ENCODE data around the gene ZBTB45. TPM values are rescaled to one million over a fixed set of nuclear protein-coding genes. Genes with fewer than 3 reads are reported as not detected.
A peak's percentile ranks its signal among the peaks of the same experiment; 100 is the strongest.
"Not testable (repeated sequence)": the region's sequence is repeated elsewhere in the genome, so short reads cannot be mapped to it uniquely, and the experiment has no call there.

Gene ZBTB45
- total RNA-seq, 3 donors from 2014 or later (not counting 1 experiment from before 2014, with no cell fraction given), result 9.6 to 12.6 (median 9.8) TPM

GRCh38 chr19:58473775-58474174, 45.8 kb downstream of the ZBTB45 start:
- intact Hi-C loops (cut with micrococcal nuclease), result loop anchor here (2.0 kb wide), 1 partner anchor 33 kb away; the partner anchor contains the start of gene ZNF132
- Mint-ChIP-seq H3K9me3 (no peaks in the 10 kb centered on the region), H3K4me3 (peak overlapping the region; percentile 31), H3K27ac (peak overlapping the region; percentile 94 to 99), H3K36me3 (no peaks in the 10 kb centered on the region), H3K4me1 (peaks cover 8 to 18% of the 10 kb centered on the region in 2 donors), H3K27me3 (ENCODE audit: low read depth in 2 of 2) (no peaks in the 10 kb centered on the region)
- H3K36me3 ChIP-seq (ENCODE audit: control insufficient read depth, insufficient read depth, low read length), result peaks cover 22% of the 10 kb centered on the region
- peaks cover 21% of the 10 kb centered on the region for H3K4me1 ChIP-seq (ENCODE audit: control insufficient read depth, insufficient read depth, low read length)
- no peaks in the 10 kb centered on the region for H3K9me3 ChIP-seq (ENCODE audit: control insufficient read depth, insufficient read depth, low read length)
- no peak for DNase-seq
- H3K27ac ChIP-seq (ENCODE audit: low read length), result no peak overlapping the region
- no peak for TF ChIP-seq CTCF (IDR thresholded peaks at IDR 0.05)
- no peak overlapping the region for H3K4me3 ChIP-seq (ENCODE audit: low read length)
- no peak for ATAC-seq
- H3K27me3 ChIP-seq (ENCODE audit: control insufficient read depth, insufficient read depth, low read length), result no peaks in the 10 kb centered on the region

- Mint-ChIP-seq H3K27me3 (ENCODE audit: low read depth in 2 of 2) (no peaks in the 10 kb centered on the region), H3K4me3 (no peak overlapping the region), H3K27ac (no peak overlapping the region), H3K4me1 (peaks cover 14 to 32% of the 10 kb centered on the region in 2 donors), H3K9me3 (no peaks in the 10 kb centered on the region), H3K36me3 (no peaks in the 10 kb centered on the region)
- no peak for TF ChIP-seq CTCF (IDR thresholded peaks at IDR 0.05)
- intact Hi-C loops (cut with micrococcal nuclease), result no loop called here
- H3K36me3 ChIP-seq (ENCODE audit: control insufficient read depth, insufficient read depth, low read length), result peaks cover 22% of the 10 kb centered on the region
- ATAC-seq (no peak), DNase-seq (no peak)
- H3K4me3 ChIP-seq (ENCODE audit: low read length), result no peak overlapping the region
- WGBS (ENCODE audit: insufficient coverage), result 96% methylated on average over 39 of the region's 39 CpGs
- H3K4me1 ChIP-seq (ENCODE audit: control insufficient read depth, insufficient read depth, low read length), result peaks cover 28% of the 10 kb centered on the region
- no peaks in the 10 kb centered on the region for H3K27me3 ChIP-seq (ENCODE audit: control insufficient read depth, insufficient read depth, low read length)
- H3K27ac ChIP-seq (ENCODE audit: low read length), result no peak overlapping the region
- no peaks in the 10 kb centered on the region for H3K9me3 ChIP-seq (ENCODE audit: control insufficient read depth, insufficient read depth, low read length)
These were observed 47.9 kb downstream of the ZBTB45 start for GRCh38 chr19:58471736-58472135.

GRCh38 chr19:58470837-58471543, 48.6 kb downstream of the ZBTB45 start:
- not testable (repeated sequence) for ATAC-seq

GRCh38 chr19:58469241-58470013, 50.2 kb downstream of the ZBTB45 start:
- no peaks in the 10 kb centered on the region for H3K27me3 Mint-ChIP-seq (ENCODE audit: low read depth in 2 of 2)
- intact Hi-C loops (cut with micrococcal nuclease), result no loop called here
- H3K27ac ChIP-seq (ENCODE audit: low read length), result no peak overlapping the region
- peaks cover 18% of the 10 kb centered on the region for H3K4me1 ChIP-seq (ENCODE audit: control insufficient read depth, insufficient read depth, low read length)
- no peaks in the 10 kb centered on the region for H3K9me3 ChIP-seq (ENCODE audit: control insufficient read depth, insufficient read depth, low read length)
- 92% methylated on average over 17 of the region's 17 CpGs for whole genome bisulfite sequencing (ENCODE audit: insufficient coverage)
- TF ChIP-seq CTCF (IDR thresholded peaks at IDR 0.05), result no peak
- H3K27me3 ChIP-seq (ENCODE audit: control insufficient read depth, insufficient read depth, low read length), result no peaks in the 10 kb centered on the region
- no peak for DNase-seq
- no peaks in the 10 kb centered on the region for H3K36me3 Mint-ChIP-seq
- peaks cover 22% of the 10 kb centered on the region for H3K36me3 ChIP-seq (ENCODE audit: control insufficient read depth, insufficient read depth, low read length)
- H3K9me3 Mint-ChIP-seq, result no peaks in the 10 kb centered on the region
- H3K4me3 Mint-ChIP-seq, result peak overlapping the region; percentile 89
- H3K4me3 ChIP-seq (ENCODE audit: low read length), result no peak overlapping the region
- H3K27ac Mint-ChIP-seq, result peak overlapping the region in 1 of 2 donors; percentile 92
- peaks cover 16 to 21% of the 10 kb centered on the region in 2 donors for H3K4me1 Mint-ChIP-seq
- no peak for ATAC-seq

More at GRCh38 chr19:58470837-58471543, 48.6 kb downstream of the ZBTB45 start:
- Histone ChIP-seq H3K36me3 (ENCODE audit: control insufficient read depth, insufficient read depth, low read length) (peaks cover 22% of the 10 kb centered on the region), H3K4me1 (ENCODE audit: control insufficient read depth, insufficient read depth, low read length) (peaks cover 27% of the 10 kb centered on the region)
- H3K9me3 ChIP-seq (ENCODE audit: control insufficient read depth, insufficient read depth, low read length); DNase-seq; H3K27ac Mint-ChIP-seq; intact Hi-C loops (cut with micrococcal nuclease); H3K27me3 Mint-ChIP-seq (ENCODE audit: low read depth in 2 of 2); H3K27me3 ChIP-seq (ENCODE audit: control insufficient read depth, insufficient read depth, low read length); H3K36me3 Mint-ChIP-seq; H3K27ac ChIP-seq (ENCODE audit: low read length); H3K9me3 Mint-ChIP-seq; H3K4me3 ChIP-seq (ENCODE audit: low read length): not testable (repeated sequence)
- Mint-ChIP-seq H3K4me1 (peaks cover 16 to 31% of the 10 kb centered on the region in 2 donors), H3K4me3 (peak overlapping the region; percentile 13)
- 97% methylated on average over 24 of the region's 53 CpGs for WGBS (ENCODE audit: insufficient coverage)

All from natural killer cell (primary cell).